H9 (cell line): ENCODE results near the gene MAST4. TPM values are rescaled to one million over a fixed set of nuclear protein-coding genes. Genes with fewer than 3 reads are reported as not detected.

ENCODE experiments used
- DNase-seq: peaks from one replicate; pipeline ENCODE4 v3.0.0-alpha.2; 2017
- H2AFZ ChIP-seq: one replicate; pipeline ENCODE4 v1.6.1; 2013; ENCODE audit warnings: mild to moderate bottlenecking, low read length, control low read depth, moderate library complexity
- H2AK5ac ChIP-seq: 2 replicates; pipeline ENCODE4 v1.6.1; 2013; ENCODE audit warnings: low read length, control low read depth, mixed read lengths; ENCODE audit not compliant: insufficient read length
- H2BK120ac ChIP-seq: one replicate; pipeline ENCODE4 v1.6.1; 2013; ENCODE audit warnings: low read depth, mild to moderate bottlenecking, low read length, control low read depth, inconsistent platforms; ENCODE audit not compliant: poor library complexity, severe bottlenecking
- H2BK12ac ChIP-seq: 2 replicates; pipeline ENCODE4 v1.6.1; 2013; ENCODE audit warnings: low read length, control low read depth, mixed read lengths, low read depth; ENCODE audit not compliant: insufficient read length
- H2BK15ac ChIP-seq: 2 replicates; pipeline ENCODE4 v1.6.1; 2013; ENCODE audit warnings: low read depth, low read length, control low read depth
- H2BK20ac ChIP-seq: one replicate; pipeline ENCODE4 v1.6.1; 2013; ENCODE audit warnings: low read depth, mild to moderate bottlenecking, low read length, control low read depth, inconsistent platforms; ENCODE audit not compliant: poor library complexity, severe bottlenecking
- H2BK5ac ChIP-seq: 2 replicates; pipeline ENCODE4 v1.6.1; 2013; ENCODE audit warnings: low read length, control low read depth, mixed read lengths; ENCODE audit not compliant: insufficient read length
- H3K14ac ChIP-seq: 2 replicates; pipeline ENCODE4 v1.6.1; 2013; ENCODE audit warnings: low read length, control low read depth; ENCODE audit not compliant: insufficient read depth
- H3K18ac ChIP-seq: 2 replicates; pipeline ENCODE4 v1.6.1; 2013; ENCODE audit warnings: low read depth, mild to moderate bottlenecking, mixed read lengths, low read length, control low read depth; ENCODE audit not compliant: insufficient read length
- H3K23ac ChIP-seq: 2 replicates; pipeline ENCODE4 v1.6.1; 2013; ENCODE audit warnings: low read length, control low read depth, mixed read lengths, low read depth; ENCODE audit not compliant: insufficient read length
- H3K23me2 ChIP-seq: 2 replicates; pipeline ENCODE4 v1.6.1; 2013; ENCODE audit warnings: low read depth, mild to moderate bottlenecking, mixed read lengths, low read length, control low read depth; ENCODE audit not compliant: insufficient read length, poor library complexity, severe bottlenecking
- H3K27ac ChIP-seq: 2 replicates; pipeline ENCODE4 v1.5.1; 2013; ENCODE audit warnings: low read length, control low read depth, mixed read lengths, low read depth; ENCODE audit not compliant: insufficient read length
- H3K27me3 ChIP-seq: 2 replicates; pipeline ENCODE4 v1.6.1; 2013; ENCODE audit warnings: low read length, control low read depth, inconsistent platforms; ENCODE audit not compliant: insufficient read depth
- H3K4ac ChIP-seq: 2 replicates; pipeline ENCODE4 v1.6.1; 2013; ENCODE audit warnings: low read depth, mild to moderate bottlenecking, control low read depth, inconsistent platforms, low read length, moderate library complexity
- H3K4me1 ChIP-seq: 2 replicates; pipeline ENCODE4 v1.6.1; 2013; ENCODE audit warnings: low read length, control low read depth, inconsistent platforms; ENCODE audit not compliant: insufficient read depth
- H3K4me2 ChIP-seq: 2 replicates; pipeline ENCODE4 v1.6.1; 2013; ENCODE audit warnings: low read length, control low read depth, mixed read lengths; ENCODE audit not compliant: insufficient read length, insufficient read depth
- H3K56ac ChIP-seq: 2 replicates; pipeline ENCODE4 v1.6.1; 2013; ENCODE audit warnings: low read depth, mild to moderate bottlenecking, mixed read lengths, low read length, control low read depth; ENCODE audit not compliant: insufficient read length
- H3K79me1 ChIP-seq: 2 replicates; pipeline ENCODE4 v1.6.1; 2013; ENCODE audit warnings: low read depth, mild to moderate bottlenecking, moderate library complexity, low read length, control low read depth, inconsistent platforms; ENCODE audit not compliant: insufficient read depth, poor library complexity, severe bottlenecking
- H3K79me2 ChIP-seq: 2 replicates; pipeline ENCODE4 v1.6.1; 2013; ENCODE audit warnings: low read length, control low read depth, inconsistent platforms; ENCODE audit not compliant: insufficient read depth
- H3K9ac ChIP-seq: 2 replicates; pipeline ENCODE4 v1.6.1; 2013; ENCODE audit warnings: low read length, control low read depth, mixed read lengths; ENCODE audit not compliant: insufficient read length; ENCODE audit errors: extremely low read depth
- H3K9me3 ChIP-seq: one replicate; pipeline ENCODE4 v1.6.1; 2013; ENCODE audit warnings: low read depth, low read length, inconsistent platforms; ENCODE audit not compliant: control insufficient read depth
- H3T11ph ChIP-seq: one replicate; pipeline ENCODE4 v1.6.1; 2013; ENCODE audit warnings: mild to moderate bottlenecking, low read length, control low read depth, inconsistent platforms
- H4K20me1 ChIP-seq: one replicate; pipeline ENCODE4 v1.6.1; 2013; ENCODE audit not compliant: control insufficient read depth, insufficient read length, insufficient read depth
- H4K5ac ChIP-seq: 2 replicates; pipeline ENCODE4 v1.6.1; 2013; ENCODE audit warnings: low read depth, mild to moderate bottlenecking, mixed read lengths, low read length, control low read depth; ENCODE audit not compliant: insufficient read length
- H4K8ac ChIP-seq: replicated peaks from 2 replicates; pipeline ENCODE4 v1.6.1; 2013; ENCODE audit warnings: low read length, control low read depth, mixed read lengths, low read depth; ENCODE audit not compliant: insufficient read length
- H4K91ac ChIP-seq: 2 replicates; pipeline ENCODE4 v1.6.1; 2013; ENCODE audit warnings: low read depth, mild to moderate bottlenecking, moderate library complexity, mixed read lengths, low read length, control low read depth; ENCODE audit not compliant: insufficient read length
- H3K27ac Mint-ChIP-seq, 3 experiments: 2 replicates in 2 of 3; 3 replicates in 1 of 3; pipeline ENCODE4 v1.8.0; 2020 to 2021; ENCODE audit warnings: mixed read lengths in 3 of 3, mild to moderate bottlenecking in 1 of 3, moderate library complexity in 1 of 3
- H3K27me3 Mint-ChIP-seq: 2 replicates; pipeline ENCODE4 v1.8.0; 2021; ENCODE audit warnings: low read depth, mild to moderate bottlenecking, moderate library complexity, mixed read lengths
- H3K36me3 Mint-ChIP-seq, 3 experiments: 2 replicates in 2 of 3; 3 replicates in 1 of 3; pipeline ENCODE4 v1.8.0; 2020 to 2021; ENCODE audit warnings: low read depth in 3 of 3, mixed read lengths in 3 of 3; ENCODE audit not compliant: insufficient read depth in 1 of 3
- H3K4me1 Mint-ChIP-seq, 2 experiments: 2 replicates each; pipeline ENCODE4 v1.8.0; 2020; ENCODE audit warnings: mixed read lengths in 2 of 2
- H3K4me3 Mint-ChIP-seq, 2 experiments: 2 replicates in 1 of 2; 3 replicates in 1 of 2; pipeline ENCODE4 v1.8.0; 2020 to 2021; ENCODE audit warnings: mild to moderate bottlenecking in 2 of 2, mixed read lengths in 2 of 2, moderate library complexity in 1 of 2
- H3K9me3 Mint-ChIP-seq, 2 experiments: 2 replicates in 1 of 2; 3 replicates in 1 of 2; pipeline ENCODE4 v1.8.0; 2020; ENCODE audit warnings: mild to moderate bottlenecking in 2 of 2, mixed read lengths in 2 of 2, moderate library complexity in 1 of 2
- CTCF ChIP-seq: fragments of 200-600 bp; sonication (generic); conservative IDR thresholded peaks from 3 replicates; pipeline ENCODE4 v1.8.0; 2021; ENCODE audit warnings: antibody characterized with exemption, mild to moderate bottlenecking
- WGBS: extraction: QIAGEN DNeasy Blood & Tissue Kit; methylation state at CpG from one replicate; pipeline ENCODE4 v1.1.7; 2013; ENCODE audit warnings: missing lambda C conversion rate, low lambda C conversion rate, mixed read lengths; ENCODE audit not compliant: insufficient read length; ENCODE audit errors: extremely low coverage; 5-methylcytosine and 5-hydroxymethylcytosine counted together
- total RNA-seq: library from RNA; stranded (reverse); gene quantifications from 2 replicates; pipeline ENCODE4 v1.2.1, GENCODE V29; 2021

The MAST4 gene
- total RNA-seq, 1 experiment from 2014 or later, result 3.7 TPM

DNA sequence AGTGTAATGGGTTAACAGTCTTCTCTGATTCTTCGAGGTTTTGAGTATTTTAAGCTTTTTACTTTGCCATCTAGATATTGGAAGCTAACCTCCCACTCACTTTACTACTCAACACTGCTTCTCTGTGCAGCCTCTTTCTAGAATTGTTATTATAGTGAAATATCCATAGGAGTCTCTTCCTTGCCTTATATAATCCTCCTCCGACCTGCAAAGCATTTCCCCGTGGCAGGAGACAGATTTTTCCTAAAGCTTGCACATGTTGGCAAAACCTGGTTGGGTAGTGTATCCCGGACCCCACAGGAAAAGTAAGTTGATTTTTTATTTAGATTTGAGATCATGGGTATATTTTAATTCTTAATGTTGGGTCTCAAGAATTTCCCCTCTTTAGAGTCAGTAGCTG is 351.3 kb downstream of the MAST4 start:
- Histone ChIP-seq H2BK20ac (no peak overlapping the region), H3K9ac (no peak overlapping the region), H2BK15ac (no peak overlapping the region), H3K4me2 (no peak overlapping the region), H2BK120ac (no peak overlapping the region), H3K4me1 (peaks cover 2% of the 10 kb centered on the region; the same call in 1 of the 2 replicates), H3K14ac (no peak overlapping the region), H3K4ac (no peak overlapping the region), H3K56ac (no peak overlapping the region), H4K8ac (no peak overlapping the region), H3K79me1 (no peaks in the 10 kb centered on the region), H2BK5ac (no peak overlapping the region), H4K91ac (no peak overlapping the region), H3T11ph (no peak overlapping the region), H2AK5ac (no peak overlapping the region), H3K79me2 (no peaks in the 10 kb centered on the region), H3K9me3 (no peaks in the 10 kb centered on the region), H3K23me2 (no peaks in the 10 kb centered on the region), H2BK12ac (no peak overlapping the region), H3K18ac (no peak overlapping the region), H3K23ac (no peak overlapping the region), H4K5ac (no peak overlapping the region), H3K27ac (no peak overlapping the region), H2AFZ (no peak overlapping the region), H3K27me3 (no peaks in the 10 kb centered on the region), H4K20me1 (no peaks in the 10 kb centered on the region)
- no peak for TF ChIP-seq CTCF
- H3K9me3 Mint-ChIP-seq, result no peaks in the 10 kb centered on the region
- no peak overlapping the region for H3K27ac Mint-ChIP-seq
- peaks cover 13 to 17% of the 10 kb centered on the region in 2 experiments for H3K4me1 Mint-ChIP-seq
- WGBS, result no CpG with 5 or more reads among the region's 4 CpGs
- no peaks in the 10 kb centered on the region for H3K27me3 Mint-ChIP-seq
- no peak overlapping the region for H3K4me3 Mint-ChIP-seq
- no peak for DNase-seq
- no peaks in the 10 kb centered on the region for H3K36me3 Mint-ChIP-seq
